Natural killer cell treated with Interleukin-12 subunit alpha and Interleukin-12 subunit beta and Interleukin-15 and Interleukin-18, amount 100 ng/mL, for 72 hours (primary cell): ENCODE results near the gene PLA2G4A. TPM values are rescaled to one million over a fixed set of nuclear protein-coding genes. Genes with fewer than 3 reads are reported as not detected.
"Not testable (repeated sequence)": the region's sequence is repeated elsewhere in the genome, so short reads cannot be mapped to it uniquely, and the experiment has no call there.

Experiments used
- ATAC-seq, 2 donors: fragments of 150-1000 bp; cut with Tn5 transposase in 1 of 2; sonication (Bioruptor Pico), chemical (Tn5 transposase) in 1 of 2; 2 replicates each; pipeline ENCODE4 v1.10.0; 2021
- DNase-seq: peaks from one replicate; pipeline ENCODE4 v3.0.0; 2022; ENCODE audit warnings: low spot score
- H3K27ac Mint-ChIP-seq, 2 donors: 1 replicate in 1 of 2; 2 replicates in 1 of 2; pipeline ENCODE4 v1.8.0; 2022; ENCODE audit warnings: mixed read lengths in 2 of 2, mild to moderate bottlenecking in 1 of 2, moderate library complexity in 1 of 2
- H3K27me3 Mint-ChIP-seq, 2 donors: 1 replicate in 1 of 2; 2 replicates in 1 of 2; pipeline ENCODE4 v1.8.0; 2022; ENCODE audit warnings: mixed read lengths in 2 of 2
- H3K36me3 Mint-ChIP-seq: one replicate; pipeline ENCODE4 v1.8.0; 2022; ENCODE audit warnings: mixed read lengths
- H3K4me1 Mint-ChIP-seq, 2 donors: 1 replicate in 1 of 2; 2 replicates in 1 of 2; pipeline ENCODE4 v1.8.0; 2022; ENCODE audit warnings: low read depth in 2 of 2, mixed read lengths in 2 of 2, mild to moderate bottlenecking in 1 of 2
- H3K4me3 Mint-ChIP-seq: one replicate; pipeline ENCODE4 v1.8.0; 2022; ENCODE audit warnings: mixed read lengths
- H3K9me3 Mint-ChIP-seq: 2 replicates; pipeline ENCODE4 v1.8.0; 2022; ENCODE audit warnings: mixed read lengths
- total RNA-seq, 2 donors: library from RNA; stranded (reverse); gene quantifications; one replicate each; pipeline ENCODE4 v1.2.3, GENCODE V29; 2022

PLA2G4A gene
- total RNA-seq, 2 donors from 2014 or later = 0.45 to 1.2 TPM

DNA sequence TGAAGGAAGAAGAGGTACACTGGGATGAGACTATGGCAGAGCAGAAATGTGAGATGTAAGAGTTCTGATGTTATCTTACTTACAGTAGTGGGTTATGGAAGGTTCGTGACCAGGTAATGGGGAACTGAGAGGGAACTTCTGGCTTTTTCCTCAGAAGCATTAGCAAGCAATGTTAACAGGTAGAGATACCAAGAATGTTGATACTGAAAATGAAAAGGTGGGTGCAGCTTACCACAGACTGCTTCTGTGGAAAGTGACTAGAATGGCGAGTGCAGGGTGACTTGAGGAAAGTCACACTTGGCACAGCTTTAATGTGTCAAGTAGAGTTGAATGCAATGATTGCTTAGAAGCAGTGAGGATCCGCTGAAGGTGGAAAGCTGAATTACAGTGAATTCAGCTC, 70.8 kb downstream of the PLA2G4A start:
- H3K9me3 Mint-ChIP-seq = peaks cover 3% of the 10 kb centered on the region
- H3K27me3 Mint-ChIP-seq = no peaks in the 10 kb centered on the region
- no peaks in the 10 kb centered on the region for H3K4me1 Mint-ChIP-seq
- no peak overlapping the region for H3K4me3 Mint-ChIP-seq
- no peaks in the 10 kb centered on the region for H3K36me3 Mint-ChIP-seq
- no peak overlapping the region for H3K27ac Mint-ChIP-seq
- ATAC-seq = no peak
- no peak for DNase-seq

DNA sequence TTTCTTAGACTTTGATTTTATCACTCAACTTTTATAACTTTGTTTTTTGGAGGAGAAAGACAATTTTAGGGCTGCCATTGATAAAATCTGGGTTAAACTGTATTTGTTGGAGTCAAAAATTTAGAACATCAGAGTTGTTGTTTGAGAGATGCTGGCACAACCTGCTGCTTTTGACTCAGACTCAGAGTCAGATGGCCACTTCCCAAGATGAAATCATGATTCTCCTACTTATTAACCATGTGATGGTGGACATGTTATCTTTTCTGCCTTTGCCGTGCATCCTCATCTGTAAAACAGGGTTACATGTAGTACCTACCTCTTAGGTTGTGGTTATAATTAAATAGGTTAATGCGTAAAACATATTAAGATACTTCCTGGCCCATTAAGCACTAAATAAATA, 71.2 kb downstream of the PLA2G4A start:
- Mint-ChIP-seq H3K27ac (no peak overlapping the region), H3K36me3 (no peaks in the 10 kb centered on the region), H3K27me3 (no peaks in the 10 kb centered on the region), H3K4me3 (no peak overlapping the region), H3K4me1 (no peaks in the 10 kb centered on the region), H3K9me3 (peaks cover 3% of the 10 kb centered on the region)
- DNase-seq = no peak
- ATAC-seq = no peak

DNA sequence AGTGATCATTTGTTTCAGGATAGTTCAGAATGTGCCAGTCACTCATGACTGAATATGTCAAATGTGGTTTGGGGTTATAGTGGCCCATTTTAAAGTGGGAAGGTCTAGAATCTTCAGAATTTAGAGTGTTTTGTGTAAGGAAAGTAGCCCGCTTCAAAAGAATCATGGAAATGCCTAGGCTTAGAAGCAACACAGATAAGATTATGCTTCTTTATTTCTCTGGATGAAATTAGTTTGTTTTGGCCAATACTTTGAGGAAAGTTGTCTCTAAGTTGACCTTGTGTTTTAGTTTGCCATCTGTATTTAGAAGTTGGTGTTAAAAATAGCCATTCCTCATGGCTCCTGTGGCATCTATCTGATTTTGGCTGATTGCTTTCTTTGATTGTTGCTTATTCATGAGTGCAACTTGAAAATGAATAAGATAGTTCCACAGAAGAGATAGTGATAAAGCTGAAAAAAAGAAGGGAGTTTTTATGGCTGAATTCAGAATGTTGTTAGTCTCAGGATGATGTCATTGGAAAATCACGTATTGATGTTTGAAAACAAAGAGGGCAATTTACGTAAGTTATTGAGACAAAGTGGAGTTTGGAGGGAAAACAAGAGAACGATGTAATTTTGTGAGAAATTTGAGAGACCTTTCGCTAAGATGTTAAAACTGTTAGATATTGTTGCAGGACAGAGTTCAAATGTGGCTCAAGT, 71.9 kb downstream of the PLA2G4A start:
- Mint-ChIP-seq H3K27ac (no peak overlapping the region), H3K27me3 (no peaks in the 10 kb centered on the region), H3K36me3 (no peaks in the 10 kb centered on the region), H3K4me1 (no peaks in the 10 kb centered on the region), H3K9me3 (peaks cover 3% of the 10 kb centered on the region), H3K4me3 (no peak overlapping the region)
- DNase-seq = no peak
- no peak for ATAC-seq

- no peaks in the 10 kb centered on the region for H3K27me3 Mint-ChIP-seq
- peaks cover 3% of the 10 kb centered on the region for H3K9me3 Mint-ChIP-seq
- DNase-seq (no peak), ATAC-seq (no peak)
- H3K4me1 Mint-ChIP-seq = no peaks in the 10 kb centered on the region
- H3K27ac Mint-ChIP-seq = no peak overlapping the region
- no peak overlapping the region for H3K4me3 Mint-ChIP-seq
- H3K36me3 Mint-ChIP-seq = no peaks in the 10 kb centered on the region
Measured at GRCh38 chr1:186901631-186902030, 72.9 kb downstream of the PLA2G4A start.

DNA sequence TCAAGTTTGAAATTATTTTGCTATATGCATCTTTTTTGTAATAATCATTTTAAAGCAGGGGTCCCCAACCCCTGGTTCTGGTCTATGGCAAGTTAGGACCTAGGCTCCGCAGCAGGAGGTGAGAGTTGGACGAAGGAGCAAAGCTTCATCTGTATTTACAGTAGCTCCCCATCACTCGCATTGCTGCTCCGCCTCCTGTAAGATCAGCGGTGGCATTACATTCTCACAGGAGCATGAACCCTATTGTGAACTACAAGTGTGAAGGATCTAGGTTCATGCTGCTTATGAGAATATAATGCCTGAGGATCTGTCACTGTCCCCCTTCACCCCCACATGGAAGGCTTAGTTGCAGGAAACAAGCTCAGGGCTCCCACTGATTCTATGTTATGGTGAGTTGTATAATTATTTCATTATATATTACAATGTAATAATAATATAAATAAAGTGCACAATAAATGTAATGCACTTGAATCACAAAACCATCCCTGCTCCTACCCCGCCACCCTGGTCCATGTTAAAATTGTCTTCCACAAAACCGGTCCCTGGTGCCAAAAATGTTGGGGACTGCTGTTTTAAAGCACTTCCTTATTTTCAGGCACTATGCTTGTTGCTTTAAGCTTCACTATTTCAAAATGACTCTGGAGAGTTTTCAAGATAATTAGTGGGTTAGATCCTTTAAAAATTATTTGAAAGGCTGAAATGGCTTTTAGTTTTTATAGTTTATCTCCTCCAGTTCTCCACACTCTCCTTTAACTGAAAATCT, 74.8 kb downstream of the PLA2G4A start:
- Mint-ChIP-seq H3K9me3 (peaks cover 3% of the 10 kb centered on the region), H3K36me3 (no peaks in the 10 kb centered on the region), H3K27me3 (no peaks in the 10 kb centered on the region), H3K27ac (no peak overlapping the region), H3K4me3 (no peak overlapping the region), H3K4me1 (no peaks in the 10 kb centered on the region)
- ATAC-seq = no peak
- DNase-seq = no peak

DNA sequence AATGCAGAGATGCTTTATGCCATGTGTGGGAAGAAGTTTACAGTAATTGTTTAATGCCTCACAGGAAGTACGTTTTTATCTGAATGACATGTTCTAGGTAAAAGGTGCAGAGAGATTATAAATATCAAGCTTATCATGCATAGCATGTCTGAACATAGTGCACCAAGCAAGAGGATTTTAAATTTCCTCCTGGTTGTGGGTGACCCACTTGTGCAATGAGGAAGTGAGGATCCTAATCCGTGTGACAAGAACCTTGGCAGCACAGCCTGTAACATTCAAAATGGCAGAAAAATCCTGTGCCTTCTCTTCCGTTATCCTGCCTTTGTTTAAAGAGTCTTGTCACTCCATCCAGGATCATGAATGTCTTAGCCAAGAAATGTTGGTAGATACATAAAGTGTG, 75.6 kb downstream of the PLA2G4A start:
- Mint-ChIP-seq H3K4me3 (no peak overlapping the region), H3K9me3 (peaks cover 2% of the 10 kb centered on the region), H3K27me3 (no peaks in the 10 kb centered on the region), H3K4me1 (no peaks in the 10 kb centered on the region), H3K27ac (no peak overlapping the region), H3K36me3 (no peaks in the 10 kb centered on the region)
- DNase-seq = no peak
- ATAC-seq = no peak

DNA sequence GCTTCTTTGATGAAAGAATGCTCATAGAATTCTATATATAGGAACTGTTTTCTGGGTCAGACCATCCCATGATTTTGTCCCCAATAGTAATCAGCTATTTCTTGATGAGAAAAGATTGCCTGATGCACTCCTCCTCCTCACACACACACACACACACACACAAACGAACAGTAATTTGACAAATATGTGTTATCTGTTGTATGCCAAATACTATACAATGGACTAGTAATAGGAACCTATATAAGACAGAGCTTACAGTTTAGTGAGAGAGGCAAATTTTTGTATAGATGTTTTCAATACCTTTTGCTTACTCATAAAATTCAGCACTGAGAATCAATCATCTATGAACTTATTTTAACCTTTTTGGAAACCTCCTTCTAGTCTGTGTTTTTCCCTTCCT, 76.8 kb downstream of the PLA2G4A start:
- no peaks in the 10 kb centered on the region for H3K27me3 Mint-ChIP-seq
- H3K27ac Mint-ChIP-seq = no peak overlapping the region
- no peak overlapping the region for H3K4me3 Mint-ChIP-seq
- H3K36me3 Mint-ChIP-seq = no peaks in the 10 kb centered on the region
- DNase-seq (no peak), ATAC-seq (no peak)
- H3K9me3 Mint-ChIP-seq = no peaks in the 10 kb centered on the region
- H3K4me1 Mint-ChIP-seq = no peaks in the 10 kb centered on the region

GRCh38 chr1:186915555-186915954, 86.8 kb downstream of the PLA2G4A start:
- Mint-ChIP-seq H3K4me1 (no peaks in the 10 kb centered on the region), H3K27ac (no peak overlapping the region), H3K9me3 (no peaks in the 10 kb centered on the region), H3K36me3 (no peaks in the 10 kb centered on the region), H3K4me3 (no peak overlapping the region), H3K27me3 (no peaks in the 10 kb centered on the region)
- DNase-seq = no peak
- no peak for ATAC-seq

- H3K27ac Mint-ChIP-seq, H3K4me1 Mint-ChIP-seq, H3K4me3 Mint-ChIP-seq, DNase-seq, H3K9me3 Mint-ChIP-seq, ATAC-seq, H3K27me3 Mint-ChIP-seq, H3K36me3 Mint-ChIP-seq: not testable (repeated sequence)
Measured at GRCh38 chr1:186917106-186917786, 88.5 kb downstream of the PLA2G4A start.

DNA sequence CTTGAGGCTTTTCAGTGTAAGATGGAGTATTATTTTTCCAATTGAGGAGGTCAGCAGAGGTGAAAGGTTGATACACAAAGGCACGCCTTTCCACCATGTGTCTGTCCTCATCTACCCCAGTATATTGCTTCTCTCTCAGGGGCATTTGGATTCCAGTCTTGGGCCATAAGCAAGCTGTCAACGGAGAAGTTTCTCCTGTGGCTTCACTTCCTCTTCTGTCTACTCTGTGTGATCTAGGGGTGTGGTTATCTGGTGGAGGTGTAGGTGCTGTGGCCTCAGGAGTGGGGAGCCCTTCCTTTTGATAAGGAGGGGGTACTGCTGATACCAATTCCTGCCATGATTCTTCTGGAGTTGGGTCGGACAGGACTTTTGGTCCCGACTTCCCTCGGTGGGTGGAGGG, 92.6 kb downstream of the PLA2G4A start:
- not testable (repeated sequence) for DNase-seq, H3K36me3 Mint-ChIP-seq, H3K27ac Mint-ChIP-seq, ATAC-seq, H3K27me3 Mint-ChIP-seq, H3K4me3 Mint-ChIP-seq, H3K4me1 Mint-ChIP-seq
- peaks cover 12% of the 10 kb centered on the region for H3K9me3 Mint-ChIP-seq

DNA sequence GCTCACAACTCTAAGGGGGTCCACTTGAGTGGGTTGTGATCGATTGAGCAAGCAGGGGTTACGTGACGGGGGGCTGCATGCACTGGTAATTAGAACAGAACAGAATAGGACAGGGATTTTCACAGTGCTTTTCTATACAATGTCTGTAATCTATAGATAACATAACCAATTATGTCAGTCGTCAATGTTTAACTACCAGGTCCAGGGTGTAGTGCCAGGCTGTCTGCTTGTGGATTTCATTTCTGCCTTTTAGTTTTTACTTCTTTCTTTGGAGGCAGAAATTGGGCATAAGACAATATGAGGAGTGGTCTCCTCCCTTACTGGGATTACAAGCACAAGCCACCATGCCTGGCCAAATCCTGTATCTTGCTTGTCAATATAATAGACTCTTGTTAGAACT, 94.1 kb downstream of the PLA2G4A start:
- H3K36me3 Mint-ChIP-seq, DNase-seq, H3K4me3 Mint-ChIP-seq, ATAC-seq, H3K27me3 Mint-ChIP-seq, H3K4me1 Mint-ChIP-seq, H3K27ac Mint-ChIP-seq: not testable (repeated sequence)
- H3K9me3 Mint-ChIP-seq = peaks cover 12% of the 10 kb centered on the region

GRCh38 chr1:186923486-186923885, 94.7 kb downstream of the PLA2G4A start:
- Mint-ChIP-seq H3K4me3 (no peak overlapping the region), H3K36me3 (no peaks in the 10 kb centered on the region), H3K9me3 (peaks cover 12% of the 10 kb centered on the region), H3K27ac (no peak overlapping the region), H3K4me1 (peaks cover 0 to 8% of the 10 kb centered on the region in 2 donors), H3K27me3 (no peaks in the 10 kb centered on the region)
- DNase-seq (no peak), ATAC-seq (peak in 1 of 2 donors; percentile 60)

GRCh38 chr1:186925881-186926669, 97.3 kb downstream of the PLA2G4A start:
- Mint-ChIP-seq H3K27ac (no peak overlapping the region), H3K36me3 (no peaks in the 10 kb centered on the region), H3K27me3 (no peaks in the 10 kb centered on the region), H3K4me1 (peaks cover 0 to 8% of the 10 kb centered on the region in 2 donors), H3K4me3 (no peak overlapping the region), H3K9me3 (peaks cover 12% of the 10 kb centered on the region)
- ATAC-seq (no peak), DNase-seq (no peak)
